Caco-2 (cell line): ENCODE results near the gene COLEC11. TPM values are rescaled to one million over a fixed set of nuclear protein-coding genes. Genes with fewer than 3 reads are reported as not detected.

ENCODE experiments used
- BruUV-seq: library from RNA; stranded (reverse); fragments of 400-500 nt; replicated peaks from 2 replicates; lab custom pipeline; 2021; lab: Mats Ljungman, UMichigan
- CTCF ChIA-PET: fragments of 300-600 bp; sonication (Branson Sonifier 250); formaldehyde crosslinking; loops from one replicate; lab custom pipeline; 2022; ENCODE audit warnings: antibody characterized with exemption; lab: Charles Lee
- POLR2A ChIA-PET: fragments of 300-600 bp; sonication (Branson Sonifier 250); formaldehyde crosslinking; loops from one replicate; lab custom pipeline; 2022; ENCODE audit warnings: antibody characterized with exemption; lab: Charles Lee
- DNase-seq, 2 experiments: peaks; one replicate each; pipeline versions ENCODE4 v3.0.0 to v3.0.0-alpha.2; 2020 to 2022
- H3K27me3 ChIP-seq: replicated peaks from 2 replicates; pipeline ENCODE4 v1.6.0; 2011; ENCODE audit warnings: low read length; ENCODE audit not compliant: control insufficient read depth, insufficient read depth
- H3K36me3 ChIP-seq: 2 replicates; pipeline ENCODE4 v1.5.1; 2011; ENCODE audit warnings: low read length; ENCODE audit not compliant: control insufficient read depth, insufficient read depth
- H3K4me1 ChIP-seq: fragments of 250-450 bp; sonication (Bioruptor Pico); 2 replicates; pipeline ENCODE4 v1.5.1; 2020; ENCODE audit warnings: mild to moderate bottlenecking
- H3K4me3 ChIP-seq: 2 replicates; pipeline ENCODE4 v1.5.1; 2011; ENCODE audit warnings: low read depth, mild to moderate bottlenecking, control low read depth, low read length
- H3K9me3 ChIP-seq: fragments of 250-450 bp; sonication (Bioruptor Pico); 2 replicates; pipeline ENCODE4 v1.5.1; 2020; ENCODE audit warnings: mild to moderate bottlenecking, moderate library complexity
- H3K27ac Mint-ChIP-seq: one replicate; pipeline ENCODE4 v1.8.0; 2022; ENCODE audit warnings: mixed read lengths; ENCODE audit not compliant: unreplicated experiment
- H3K27me3 Mint-ChIP-seq: one replicate; pipeline ENCODE4 v1.8.0; 2022; ENCODE audit warnings: mixed read lengths; ENCODE audit not compliant: insufficient read depth, unreplicated experiment
- H3K36me3 Mint-ChIP-seq: one replicate; pipeline ENCODE4 v1.8.0; 2022; ENCODE audit warnings: mild to moderate bottlenecking, mixed read lengths; ENCODE audit not compliant: insufficient read depth, unreplicated experiment
- H3K4me1 Mint-ChIP-seq: one replicate; pipeline ENCODE4 v1.8.0; 2022; ENCODE audit warnings: low read depth, mixed read lengths; ENCODE audit not compliant: unreplicated experiment
- H3K4me3 Mint-ChIP-seq: one replicate; pipeline ENCODE4 v1.8.0; 2022; ENCODE audit warnings: mild to moderate bottlenecking, moderate library complexity, mixed read lengths; ENCODE audit not compliant: unreplicated experiment
- H3K9me3 Mint-ChIP-seq: one replicate; pipeline ENCODE4 v1.8.0; 2022; ENCODE audit warnings: mixed read lengths; ENCODE audit not compliant: unreplicated experiment
- intact Hi-C: fragments of 100-400 bp; cut with micrococcal nuclease; formaldehyde crosslinking; loops from one replicate; pipeline ENCODE4 v1.10.0; 2022; ENCODE audit not compliant: unreplicated experiment
- total RNA-seq: library from RNA; stranded (reverse); gene quantifications from 2 replicates; pipeline ENCODE4 v1.2.3, GENCODE V29; 2022
- TF ChIP-seq, protein P1 (sequence below), 2 experiments: fragments of 200-600 bp in 1 of 2; IDR thresholded peaks; 1 replicate in 1 of 2; 2 replicates in 1 of 2; pipeline versions ENCODE4 v1.5.1 to v1.8.0; 2011 to 2022; ENCODE audit warnings: antibody characterized with exemption in 1 of 2, control low read depth in 1 of 2, inconsistent platforms in 1 of 2, low read depth in 1 of 2, low read length in 1 of 2, mild to moderate bottlenecking in 1 of 2, moderate library complexity in 1 of 2; ENCODE audit not compliant: insufficient read depth in 1 of 2, severe bottlenecking in 1 of 2, unreplicated experiment in 1 of 2

COLEC11 gene
- total RNA-seq, 1 experiment from 2014 or later: not detected

- Mint-ChIP-seq H3K27me3 (no peaks in the 10 kb centered on the region), H3K27ac (no peak overlapping the region), H3K36me3 (no peaks in the 10 kb centered on the region), H3K4me1 (peaks cover 21% of the 10 kb centered on the region), H3K9me3 (no peaks in the 10 kb centered on the region), H3K4me3 (no peak overlapping the region)
- Histone ChIP-seq H3K9me3 (no peaks in the 10 kb centered on the region), H3K27me3 (no peaks in the 10 kb centered on the region), H3K4me1 (peaks cover 25% of the 10 kb centered on the region), H3K4me3 (no peak overlapping the region), H3K36me3 (no peaks in the 10 kb centered on the region)
- DNase-seq: no peak
- ChIA-PET POLR2A (no interaction called here), CTCF (no interaction called here)
- intact Hi-C loops: no loop called here
- no TSS peak for BruUV-seq
- TF ChIP-seq, protein P1, sequence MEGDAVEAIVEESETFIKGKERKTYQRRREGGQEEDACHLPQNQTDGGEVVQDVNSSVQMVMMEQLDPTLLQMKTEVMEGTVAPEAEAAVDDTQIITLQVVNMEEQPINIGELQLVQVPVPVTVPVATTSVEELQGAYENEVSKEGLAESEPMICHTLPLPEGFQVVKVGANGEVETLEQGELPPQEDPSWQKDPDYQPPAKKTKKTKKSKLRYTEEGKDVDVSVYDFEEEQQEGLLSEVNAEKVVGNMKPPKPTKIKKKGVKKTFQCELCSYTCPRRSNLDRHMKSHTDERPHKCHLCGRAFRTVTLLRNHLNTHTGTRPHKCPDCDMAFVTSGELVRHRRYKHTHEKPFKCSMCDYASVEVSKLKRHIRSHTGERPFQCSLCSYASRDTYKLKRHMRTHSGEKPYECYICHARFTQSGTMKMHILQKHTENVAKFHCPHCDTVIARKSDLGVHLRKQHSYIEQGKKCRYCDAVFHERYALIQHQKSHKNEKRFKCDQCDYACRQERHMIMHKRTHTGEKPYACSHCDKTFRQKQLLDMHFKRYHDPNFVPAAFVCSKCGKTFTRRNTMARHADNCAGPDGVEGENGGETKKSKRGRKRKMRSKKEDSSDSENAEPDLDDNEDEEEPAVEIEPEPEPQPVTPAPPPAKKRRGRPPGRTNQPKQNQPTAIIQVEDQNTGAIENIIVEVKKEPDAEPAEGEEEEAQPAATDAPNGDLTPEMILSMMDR (IDR thresholded peaks at IDR 0.05; ENCODE audit: insufficient read depth in 1 of 2, low read depth in 1 of 2, low read length in 1 of 2, severe bottlenecking in 1 of 2, unreplicated experiment in 1 of 2): no peak
Measured at GRCh38 chr2:3648652-3649177, 53.8 kb downstream of the COLEC11 start.

GRCh38 chr2:3649581-3649980, 54.7 kb downstream of the COLEC11 start:
- TF ChIP-seq, protein P1 (IDR thresholded peaks at IDR 0.05; ENCODE audit: insufficient read depth in 1 of 2, low read depth in 1 of 2, low read length in 1 of 2, severe bottlenecking in 1 of 2, unreplicated experiment in 1 of 2): no peak
- H3K4me1 Mint-ChIP-seq: peaks cover 21% of the 10 kb centered on the region
- no peaks in the 10 kb centered on the region for H3K9me3 Mint-ChIP-seq
- no peaks in the 10 kb centered on the region for H3K36me3 ChIP-seq
- CTCF ChIA-PET: interaction anchor here (0.7 kb wide), 1 partner anchor 21 kb away, joined by 3 read pairs; no protein-coding TSS in a partner anchor
- H3K4me3 Mint-ChIP-seq: no peak overlapping the region
- no peaks in the 10 kb centered on the region for H3K27me3 Mint-ChIP-seq
- H3K4me1 ChIP-seq: peaks cover 24% of the 10 kb centered on the region
- no TSS peak for BruUV-seq
- no peak overlapping the region for H3K27ac Mint-ChIP-seq
- POLR2A ChIA-PET: no interaction called here
- intact Hi-C loops: no loop called here
- DNase-seq: no peak
- no peak overlapping the region for H3K4me3 ChIP-seq
- no peaks in the 10 kb centered on the region for H3K36me3 Mint-ChIP-seq
- H3K9me3 ChIP-seq: no peaks in the 10 kb centered on the region
- no peaks in the 10 kb centered on the region for H3K27me3 ChIP-seq

DNA sequence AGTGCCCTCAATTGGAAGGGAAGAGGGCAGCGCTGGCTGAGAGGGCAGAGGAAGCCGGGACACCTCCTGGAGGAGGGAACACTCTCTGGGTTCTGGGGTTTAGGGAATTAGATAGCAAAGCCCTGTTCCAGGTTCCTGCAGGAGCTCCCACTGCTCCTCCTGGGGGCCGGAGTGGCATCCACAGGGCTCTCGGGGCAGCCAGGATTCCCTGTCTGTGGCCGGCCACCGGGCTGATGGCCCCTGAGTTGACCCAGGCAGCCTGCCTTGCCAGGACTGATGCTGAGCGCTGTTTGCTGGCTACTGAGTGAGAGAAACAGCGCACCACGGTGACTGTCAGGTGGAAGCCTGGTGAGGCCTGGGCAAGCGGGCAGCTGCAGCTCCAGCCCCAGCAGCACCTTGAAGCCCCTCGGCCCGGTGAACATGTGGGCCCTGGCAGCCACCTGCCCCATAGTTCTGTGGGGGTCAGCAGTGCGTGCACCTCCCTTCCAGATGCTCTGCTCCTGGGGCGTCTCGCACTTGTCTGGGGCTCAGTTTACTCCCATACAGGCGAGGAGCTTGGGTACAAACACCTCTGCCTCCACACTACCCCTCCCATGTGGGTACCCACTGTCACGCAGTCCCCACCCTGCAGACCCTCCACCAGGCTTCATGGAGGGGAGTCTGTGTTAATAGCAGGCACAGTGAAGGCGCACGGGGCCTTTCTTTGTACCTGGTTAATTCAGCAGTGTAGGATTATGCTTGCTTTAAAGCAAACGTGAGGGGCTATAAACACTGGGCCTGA, 55.4 kb downstream of the COLEC11 start:
- peaks cover 17% of the 10 kb centered on the region for H3K4me1 ChIP-seq
- H3K27me3 ChIP-seq: no peaks in the 10 kb centered on the region
- TF ChIP-seq, protein P1 (IDR thresholded peaks at IDR 0.05; ENCODE audit: insufficient read depth in 1 of 2, low read depth in 1 of 2, low read length in 1 of 2, severe bottlenecking in 1 of 2, unreplicated experiment in 1 of 2): no peak
- BruUV-seq: no TSS peak
- Mint-ChIP-seq H3K27ac (peak overlapping the region; percentile 79), H3K9me3 (no peaks in the 10 kb centered on the region), H3K4me3 (peak overlapping the region; percentile 60), H3K4me1 (peaks cover 16% of the 10 kb centered on the region), H3K36me3 (no peaks in the 10 kb centered on the region), H3K27me3 (no peaks in the 10 kb centered on the region)
- H3K36me3 ChIP-seq: no peaks in the 10 kb centered on the region
- no peak overlapping the region for H3K4me3 ChIP-seq
- ChIA-PET POLR2A (no interaction called here), CTCF (interaction anchor here (0.7 to 2.9 kb wide), 2 partner anchors 21 to 227 kb away, joined by 3 to 9 read pairs; no protein-coding TSS in a partner anchor)
- H3K9me3 ChIP-seq: no peaks in the 10 kb centered on the region
- DNase-seq: no peak
- intact Hi-C loops: loop anchor here (1.0 to 5.0 kb wide), 3 partner anchors 21 to 348 kb away; no protein-coding TSS in a partner anchor
